Endothelial cell of umbilical vein (primary cell): ENCODE measurements around the gene FBXO2. TPM values are rescaled to one million over a fixed set of nuclear protein-coding genes. Genes with fewer than 3 reads are reported as not detected.

Experiments used
- BruUV-seq: library from RNA; stranded (reverse); fragments of 400-500 nt; replicated peaks from 2 replicates; lab custom pipeline; 2021; lab: Mats Ljungman, UMichigan
- CTCF ChIA-PET: fragments of 300-600, 350-600 bp; sonication (Branson Sonifier 250); formaldehyde crosslinking; loops from one replicate; lab custom pipeline; 2021; ENCODE audit warnings: antibody characterized with exemption, inconsistent platforms; lab: Charles Lee
- POLR2A ChIA-PET: fragments of 300-600, 350-600 bp; sonication (Branson Sonifier 250); formaldehyde crosslinking; loops from one replicate; lab custom pipeline; 2021; ENCODE audit warnings: antibody characterized with exemption, inconsistent platforms; lab: Charles Lee
- DNase-seq: peaks from one replicate; pipeline ENCODE4 v3.0.0-alpha.2; 2011; ENCODE audit warnings: low read depth, low spot score
- FAIRE-seq: peaks from 2 replicates; lab custom pipeline; 2011; peaks lifted over from hg19 to GRCh38; lab: Jason Lieb, UNC
- H2AFZ ChIP-seq: 2 replicates; pipeline ENCODE4 v1.6.0; 2012; ENCODE audit warnings: low read depth, low read length, control low read depth, inconsistent platforms
- H3K27ac ChIP-seq: 2 replicates; pipeline ENCODE4 v1.5.1; 2011; ENCODE audit warnings: low read depth, mild to moderate bottlenecking, control low read depth, low read length, moderate library complexity; ENCODE audit not compliant: insufficient read depth
- H3K27me3 ChIP-seq, 2 experiments: 2 replicates each; pipeline versions ENCODE4 v1.6.0 to v1.6.1; 2011; ENCODE audit warnings: low read length in 2 of 2, mixed read lengths in 1 of 2; ENCODE audit not compliant: control insufficient read depth in 2 of 2, insufficient read depth in 2 of 2
- H3K36me3 ChIP-seq, 2 experiments: 2 replicates in 1 of 2; 3 replicates in 1 of 2; pipeline ENCODE4 v1.5.1; 2011; ENCODE audit warnings: low read length in 2 of 2, mild to moderate bottlenecking in 1 of 2, moderate library complexity in 1 of 2; ENCODE audit not compliant: control insufficient read depth in 2 of 2, insufficient read depth in 2 of 2; ENCODE audit errors: extremely low read depth in 1 of 2
- H3K4me1 ChIP-seq: 3 replicates; pipeline ENCODE4 v1.5.1; 2011; ENCODE audit warnings: mild to moderate bottlenecking, low read length; ENCODE audit not compliant: control insufficient read depth, insufficient read depth; ENCODE audit errors: extremely low read depth
- H3K4me2 ChIP-seq: 2 replicates; pipeline ENCODE4 v1.6.1; 2011; ENCODE audit warnings: low read length, control low read depth, mixed read lengths; ENCODE audit not compliant: insufficient read depth
- H3K4me3 ChIP-seq, 3 experiments: fragments of 200-600 bp in 1 of 3; sonication (generic), shearing (Covaris generic) in 1 of 3; replicated peaks in 1 of 3; 2 replicates each; pipeline ENCODE4 v1.5.1; 2011 to 2016; ENCODE audit warnings: control low read depth in 3 of 3, low read length in 3 of 3, mild to moderate bottlenecking in 2 of 3, inconsistent platforms in 1 of 3, low read depth in 1 of 3, moderate library complexity in 1 of 3; ENCODE audit not compliant: insufficient read depth in 1 of 3
- H3K79me2 ChIP-seq: 2 replicates; pipeline ENCODE4 v1.6.0; 2012; ENCODE audit warnings: low read length, inconsistent platforms; ENCODE audit not compliant: control insufficient read depth, insufficient read depth
- H3K9ac ChIP-seq: replicated peaks from 2 replicates; pipeline ENCODE3; 2011; ENCODE audit warnings: low read length, control low read depth; ENCODE audit not compliant: insufficient read depth; ENCODE audit errors: extremely low read depth
- H3K9me1 ChIP-seq: replicated peaks from 3 replicates; pipeline ENCODE4 v1.6.0; 2011; ENCODE audit warnings: mild to moderate bottlenecking, low read length; ENCODE audit not compliant: control insufficient read depth, insufficient read depth; ENCODE audit errors: extremely low read depth
- H3K9me3 ChIP-seq: replicated peaks from 2 replicates; pipeline ENCODE4 v1.5.1; 2012; ENCODE audit warnings: low read length, inconsistent platforms; ENCODE audit not compliant: control insufficient read depth, insufficient read depth
- H4K20me1 ChIP-seq: replicated peaks from 2 replicates; pipeline ENCODE3; 2011; ENCODE audit warnings: mild to moderate bottlenecking, low read length; ENCODE audit not compliant: control insufficient read depth, insufficient read depth; ENCODE audit errors: extremely low read depth
- CTCF ChIP-seq, 2 donors: IDR thresholded peaks; 1 replicate in 1 of 2; 2 replicates in 1 of 2; pipeline ENCODE4 v1.5.1; 2011; ENCODE audit warnings: low read length in 2 of 2, mild to moderate bottlenecking in 2 of 2, moderate library complexity in 2 of 2, control low read depth in 1 of 2, inconsistent platforms in 1 of 2, low read depth in 1 of 2; ENCODE audit not compliant: insufficient read depth in 1 of 2; ENCODE audit errors: extremely low read depth in 1 of 2
- EZH2 ChIP-seq: IDR thresholded peaks from 2 replicates; pipeline ENCODE4 v1.6.1; 2012; ENCODE audit warnings: borderline replicate concordance, low read depth, mild to moderate bottlenecking, moderate library complexity, low read length, inconsistent platforms; ENCODE audit not compliant: severe bottlenecking
- FOS ChIP-seq: IDR thresholded peaks from 2 replicates; pipeline ENCODE4 v1.6.1; 2011; ENCODE audit warnings: mild to moderate bottlenecking, low read length, moderate library complexity, borderline replicate concordance; ENCODE audit not compliant: insufficient read depth
- GATA2 ChIP-seq: IDR thresholded peaks from 2 replicates; pipeline ENCODE4 v1.7.0; 2011; ENCODE audit warnings: low read depth, mild to moderate bottlenecking, moderate library complexity, mixed read lengths, low read length; ENCODE audit not compliant: insufficient read length, insufficient read depth
- JUN ChIP-seq: IDR thresholded peaks from 2 replicates; pipeline ENCODE4 v1.6.1; 2011; ENCODE audit warnings: borderline replicate concordance, low read depth; ENCODE audit not compliant: insufficient read length, insufficient read depth
- MAX ChIP-seq: IDR thresholded peaks from 2 replicates; pipeline ENCODE4 v1.6.1; 2011; ENCODE audit not compliant: insufficient read depth, insufficient read length
- MYC ChIP-seq: IDR thresholded peaks from one replicate; pipeline ENCODE4 v1.6.1; 2011; ENCODE audit warnings: mild to moderate bottlenecking, low read depth, low read length
- POLR2A ChIP-seq: IDR thresholded peaks from 2 replicates; pipeline ENCODE4 v1.6.1; 2012; ENCODE audit warnings: low read depth, mild to moderate bottlenecking, control low read depth, low read length
- POLR2AphosphoS5 ChIP-seq: IDR thresholded peaks from 2 replicates; pipeline ENCODE4 v1.6.1; 2012; ENCODE audit warnings: low read depth, mild to moderate bottlenecking, control low read depth, low read length, moderate library complexity; ENCODE audit not compliant: insufficient read depth
- dilution Hi-C: fragments of 300-500 bp; cut with MboI; formaldehyde crosslinking; loops from one replicate; pipeline ENCODE4 v1.15.0; 2019; ENCODE audit warnings: low sequenced_read_pairs; ENCODE audit not compliant: extremely low pct_ligation_motif_present
- intact Hi-C: fragments of 100-400 bp; cut with micrococcal nuclease; formaldehyde crosslinking; loops from one replicate; pipeline ENCODE4 v1.10.0; 2022
- polyA plus RNA-seq, 4 experiments: library from polyadenylated mRNA; depleted of rRNA in 3 of 4; stranded (reverse) in 3 of 4; unstranded in 1 of 4; fragments of >200 nt; gene quantifications; 2 replicates each; pipeline versions ENCODE4 v1.2.1 to v1.2.3, GENCODE V29; 2011 to 2012; ENCODE audit warnings: missing spikeins in 1 of 4
- total RNA-seq: library from RNA; stranded (reverse); gene quantifications from 2 replicates; pipeline ENCODE4 v1.2.3, GENCODE V29; 2021

The FBXO2 gene
- total and polyA plus RNA-seq, 2 donors (not counting 3 experiments of a cell fraction or from before 2014, with no cell fraction given), result 0.42 to 0.91 TPM

- dilution Hi-C loops, result no loop called here
- ChIA-PET CTCF (no interaction called here), POLR2A (no interaction called here)
- H3K9me1 ChIP-seq, result no peaks in the 10 kb centered on the region
- no peak overlapping the region for H2AFZ ChIP-seq
- no peak for TF ChIP-seq JUN
- TF ChIP-seq MYC, result no peak
- no peak for TF ChIP-seq POLR2A
- TF ChIP-seq POLR2AphosphoS5, result no peak
- no peak for TF ChIP-seq EZH2
- TF ChIP-seq FOS, result no peak
- no peak for TF ChIP-seq GATA2
- no peak for TF ChIP-seq MAX
- no peak for TF ChIP-seq CTCF (IDR thresholded peaks at IDR 0.05; ENCODE audit: extremely low read depth in 1 of 2, insufficient read depth in 1 of 2, low read depth in 1 of 2, low read length in 2 of 2)
- no peak for DNase-seq
- H3K4me3 ChIP-seq, result no peak overlapping the region
- no peaks in the 10 kb centered on the region for H3K4me1 ChIP-seq
- no peak for FAIRE-seq
- H3K36me3 ChIP-seq, result no peaks in the 10 kb centered on the region
- H3K4me2 ChIP-seq, result no peak overlapping the region
- no TSS peak for BruUV-seq
- intact Hi-C loops, result no loop called here
- H4K20me1 ChIP-seq, result no peaks in the 10 kb centered on the region
- no peaks in the 10 kb centered on the region for H3K9me3 ChIP-seq
- H3K27ac ChIP-seq, result no peak overlapping the region
- H3K9ac ChIP-seq, result no peak overlapping the region
- no peaks in the 10 kb centered on the region for H3K27me3 ChIP-seq
- no peaks in the 10 kb centered on the region for H3K79me2 ChIP-seq
These were observed 36.5 kb downstream of the FBXO2 start for GRCh38 chr1:11617741-11618140.
